ENCODE data around the gene CRP. TPM values are rescaled to one million over a fixed set of nuclear protein-coding genes. Genes with fewer than 3 reads are reported as not detected.
"Not testable (repeated sequence)": the region's sequence is repeated elsewhere in the genome, so short reads cannot be mapped to it uniquely, and the experiment has no call there.

The CRP gene
- polyA plus RNA-seq, 3 donors = not detected

GRCh38 chr1:159700312-159700711 lies 14.1 kb downstream of the CRP start:
- no peak for DNase-seq

GRCh38 chr1:159699653-159700052 lies 14.7 kb downstream of the CRP start:
- DNase-seq = no peak

- DNase-seq = no peak
These were observed 15.1 kb downstream of the CRP start for GRCh38 chr1:159699246-159699645.

- DNase-seq = no peak
These were observed 26.9 kb downstream of the CRP start for GRCh38 chr1:159687511-159687910.

- no peak for DNase-seq
These were observed 27.6 kb downstream of the CRP start for GRCh38 chr1:159686599-159687299.

GRCh38 chr1:159678939-159679338 lies 35.5 kb downstream of the CRP start:
- DNase-seq = no peak

- DNase-seq = no peak
These were observed 39.3 kb downstream of the CRP start for GRCh38 chr1:159675046-159675445.

GRCh38 chr1:159672390-159672789 lies 42.0 kb downstream of the CRP start:
- DNase-seq = not testable (repeated sequence)

- DNase-seq = no peak
These were observed 45.1 kb downstream of the CRP start for GRCh38 chr1:159669338-159669737.

GRCh38 chr1:159668739-159669138 lies 45.6 kb downstream of the CRP start:
- no peak for DNase-seq

- DNase-seq = no peak
These were observed 50.1 kb downstream of the CRP start for GRCh38 chr1:159664247-159664646.

GRCh38 chr1:159663552-159663951 lies 50.8 kb downstream of the CRP start:
- DNase-seq = no peak

Other genes starting within 250 kb of the CRP start
- gene OR10J5, start 178.6 kb downstream of the CRP start, polyA plus RNA-seq (ENCODE audit: insufficient read length in 3 of 3) = not detected
- gene APCS, start 126.8 kb downstream of the CRP start, polyA plus RNA-seq (ENCODE audit: insufficient read length in 3 of 3) = not detected
- gene DUSP23, start 66.4 kb upstream of the CRP start, polyA plus RNA-seq (ENCODE audit: insufficient read length in 3 of 3) = 10 to 100 TPM; 32.4 to 37.4 (median 36.5) TPM
- gene FCRL6, start 87.8 kb upstream of the CRP start, polyA plus RNA-seq (ENCODE audit: insufficient read length in 3 of 3) = under 1 TPM; 0.33 to 0.67 (median 0.48) TPM
- gene SLAMF8, start 112.3 kb upstream of the CRP start, polyA plus RNA-seq (ENCODE audit: insufficient read length in 3 of 3) = 1 to 10 TPM in 1 of 3 donors, under 1 TPM in 2; 0.52 to 1.4 (median 0.61) TPM
- 1 to 10 TPM in 1 of 3 donors, under 1 TPM in 2; 0.43 to 2.6 (median 0.49) TPM for gene VSIG8, start 148.1 kb upstream of the CRP start, polyA plus RNA-seq (ENCODE audit: insufficient read length in 3 of 3)
- 1 to 10 TPM; 3.7 to 4.7 (median 4.0) TPM for gene CFAP45, start 185.6 kb upstream of the CRP start, polyA plus RNA-seq (ENCODE audit: insufficient read length in 3 of 3)
- gene TAGLN2, start 210.9 kb upstream of the CRP start, polyA plus RNA-seq (ENCODE audit: insufficient read length in 3 of 3) = 100 to 1,000 TPM; 113 to 144 (median 131) TPM
- 10 to 100 TPM; 19.3 to 24.2 (median 19.5) TPM for gene IGSF9, start 231.0 kb upstream of the CRP start, polyA plus RNA-seq (ENCODE audit: insufficient read length in 3 of 3)
- not detected for gene SLAMF9, start 239.6 kb upstream of the CRP start, polyA plus RNA-seq (ENCODE audit: insufficient read length in 3 of 3)